Measurements from ENCODE around the gene TCN1. TPM values are rescaled to one million over a fixed set of nuclear protein-coding genes. Genes with fewer than 3 reads are reported as not detected.

The TCN1 gene
- total and polyA plus RNA-seq, 2 of the 8 experiments (the other 6 are each of a cell fraction or from before 2014, with no cell fraction given) = not detected

GRCh38 chr11:59875856-59876519, 9.7 kb upstream of the TCN1 start:
- Histone ChIP-seq H3K79me2 (ENCODE audit: control insufficient read depth in 1 of 2, insufficient read depth in 2 of 2, low read length in 2 of 2) (no peaks in the 10 kb centered on the region), H3K9me3 (ENCODE audit: insufficient read depth in 2 of 2, low read depth in 1 of 2, low read length in 1 of 2) (no peaks in the 10 kb centered on the region; a peak in 1 of 4 replicates), H2BK15ac (ENCODE audit: low read length) (no peak overlapping the region), H3K27ac (ENCODE audit: low read depth, low read length) (no peak overlapping the region), H2BK5ac (ENCODE audit: low read depth, low read length) (no peak overlapping the region), H3K9ac (replicated peaks in 1 of 4; ENCODE audit: extremely low read depth in 1 of 4, low read depth in 3 of 4, low read length in 3 of 4) (no peak overlapping the region), H3K4me2 (ENCODE audit: insufficient read depth in 1 of 2, low read depth in 2 of 2, low read length in 2 of 2) (no peak overlapping the region), H3K18ac (ENCODE audit: extremely low read depth, low read length) (no peak overlapping the region), H2AFZ (ENCODE audit: low read length) (no peak overlapping the region), H2AK5ac (ENCODE audit: low read depth, low read length) (no peak overlapping the region), H2BK20ac (ENCODE audit: low read length) (no peak overlapping the region), H4K8ac (ENCODE audit: extremely low read depth, insufficient read depth, low read length) (no peak overlapping the region), H3K4me3 (ENCODE audit: extremely low read depth in 1 of 4, insufficient read depth in 2 of 4, low read depth in 3 of 4, low read length in 4 of 4) (no peak overlapping the region), H3K56ac (replicated peaks; ENCODE audit: insufficient read length, low read depth, low read length) (no peak overlapping the region), H3K14ac (ENCODE audit: insufficient read length) (no peak overlapping the region), H4K91ac (replicated peaks; ENCODE audit: insufficient read length, low read length) (no peak overlapping the region), H4K5ac (ENCODE audit: insufficient read length, low read depth, low read length) (no peak overlapping the region), H2BK12ac (ENCODE audit: low read depth, low read length) (no peak overlapping the region), H3K27me3 (replicated peaks in 1 of 4; ENCODE audit: control insufficient read depth in 3 of 4, extremely low read depth in 1 of 4, insufficient read depth in 3 of 4, low read length in 3 of 4) (no peaks in the 10 kb centered on the region), H3K4ac (replicated peaks; ENCODE audit: insufficient read length, low read depth, low read length) (no peak overlapping the region), H3K79me1 (ENCODE audit: low read depth, low read length) (no peaks in the 10 kb centered on the region), H3K36me3 (ENCODE audit: control insufficient read depth in 2 of 4, insufficient read depth in 4 of 4, low read length in 3 of 4) (no peaks in the 10 kb centered on the region), H3K23me2 (ENCODE audit: low read depth, low read length) (no peaks in the 10 kb centered on the region; the same call in 1 of the 2 replicates), H3K4me1 (replicated peaks in 1 of 4; ENCODE audit: control insufficient read depth in 3 of 4, insufficient read depth in 4 of 4, low read length in 3 of 4) (peaks cover 0 to 9% (median under 1%) of the 10 kb centered on the region in 4 experiments; a peak in 1 of 7 replicates), H4K20me1 (replicated peaks in 1 of 2; ENCODE audit: control insufficient read depth in 1 of 2, insufficient read depth in 2 of 2, low read length in 2 of 2) (no peaks in the 10 kb centered on the region), H3K23ac (ENCODE audit: insufficient read length) (no peak overlapping the region), H2BK120ac (replicated peaks; ENCODE audit: low read depth, low read length) (no peak overlapping the region)
- CTCF ChIA-PET (ENCODE audit: partially characterized antibody) = no interaction called here
- FAIRE-seq (no peak), DNase-seq (ENCODE audit: low read depth in 1 of 2, low spot score in 2 of 2) (no peak)
- POLR2A ChIA-PET (ENCODE audit: partially characterized antibody) = no interaction called here
- WGBS, 2 experiments (ENCODE audit: extremely low coverage in 1 of 2, insufficient coverage in 1 of 2, insufficient read length in 1 of 2, insufficient replicate concordance in 2 of 2, low coverage in 1 of 2, low lambda C conversion rate in 2 of 2, missing lambda C conversion rate in 1 of 2) = 95% methylated on average over 9 of the region's 9 CpGs; no CpG with 5 or more reads in 1 of the 2 experiments
- TF ChIP-seq YY1 (IDR thresholded peaks at IDR 0.05; ENCODE audit: low read depth, low read length) (no peak), TCF12 (IDR thresholded peaks at IDR 0.05; ENCODE audit: low read depth, low read length) (no peak), CTBP2 (IDR thresholded peaks at IDR 0.05; ENCODE audit: borderline replicate concordance, insufficient read depth, insufficient read length, low read length) (no peak), SRF (IDR thresholded peaks at IDR 0.05; ENCODE audit: low read depth, low read length) (no peak), SIRT6 (IDR thresholded peaks at IDR 0.05; ENCODE audit: low read length) (no peak), CBX8 (IDR thresholded peaks at IDR 0.05; ENCODE audit: borderline replicate concordance, low read depth, low read length) (no peak), SAP30 (IDR thresholded peaks at IDR 0.05; ENCODE audit: insufficient read depth, insufficient replicate concordance, low read length) (no peak), SP1 (IDR thresholded peaks at IDR 0.05; ENCODE audit: low read depth, low read length) (no peak), EP300 (IDR thresholded peaks at IDR 0.05; ENCODE audit: borderline replicate concordance in 1 of 2, low read depth in 2 of 2, low read length in 2 of 2) (no peak), TAF7 (optimal IDR thresholded peaks at IDR 0.05; ENCODE audit: borderline replicate concordance, low read depth, low read length) (no peak), PHF8 (conservative IDR thresholded peaks at IDR 0.05; ENCODE audit: low read depth, low read length) (no peak), BACH1 (IDR thresholded peaks at IDR 0.05; ENCODE audit: low read length) (no peak), ASH2L (IDR thresholded peaks at IDR 0.05; ENCODE audit: low read length) (no peak), MAFK (IDR thresholded peaks at IDR 0.05; ENCODE audit: low read depth, low read length) (no peak)

Data from H1 (cell line).